AG04450 (cell line): Measurements from ENCODE around the gene ARIH2. TPM values are rescaled to one million over a fixed set of nuclear protein-coding genes. Genes with fewer than 3 reads are reported as not detected.

ENCODE experiments used
- CTCF ChIA-PET: fragments of 300-600, 350-600 bp; formaldehyde crosslinking; extraction: SDS; loops from one replicate; lab custom pipeline; 2022; ENCODE audit warnings: antibody characterized with exemption, inconsistent platforms; lab: Charles Lee
- POLR2A ChIA-PET: fragments of 350-600 bp; formaldehyde crosslinking; extraction: SDS; loops from one replicate; lab custom pipeline; 2021; ENCODE audit warnings: antibody characterized with exemption, inconsistent platforms; lab: Yijun Ruan, JAX
- DNase-seq: peaks from one replicate; pipeline ENCODE4 v3.0.0-alpha.2; 2011; ENCODE audit warnings: low read depth, low spot score
- H3K27ac ChIP-seq: one replicate; pipeline ENCODE4 v1.5.1; 2012; ENCODE audit warnings: low read depth, low read length, control low read depth
- H3K27me3 ChIP-seq: one replicate; pipeline ENCODE4 v1.6.0; 2012; ENCODE audit warnings: low read length; ENCODE audit not compliant: control insufficient read depth, insufficient read depth
- H3K4me3 ChIP-seq: 2 replicates; pipeline ENCODE4 v1.5.1; 2011; ENCODE audit warnings: mild to moderate bottlenecking, low read depth, low read length, control low read depth
- H3K9me3 ChIP-seq: 2 replicates; pipeline ENCODE4 v1.5.1; 2012; ENCODE audit warnings: low read length; ENCODE audit not compliant: control insufficient read depth, insufficient read depth
- CTCF ChIP-seq: IDR thresholded peaks from 2 replicates; pipeline ENCODE4 v1.5.1; 2011; ENCODE audit warnings: low read depth, low read length, control low read depth, inconsistent platforms
- polyA plus RNA-seq: library from polyadenylated mRNA; depleted of rRNA; stranded (reverse); fragments of >200 nt; gene quantifications from 2 replicates; pipeline ENCODE4 v1.2.3, GENCODE V29; 2011

ARIH2 gene
- polyA plus RNA-seq, 1 experiment: 77.5 TPM

DNA sequence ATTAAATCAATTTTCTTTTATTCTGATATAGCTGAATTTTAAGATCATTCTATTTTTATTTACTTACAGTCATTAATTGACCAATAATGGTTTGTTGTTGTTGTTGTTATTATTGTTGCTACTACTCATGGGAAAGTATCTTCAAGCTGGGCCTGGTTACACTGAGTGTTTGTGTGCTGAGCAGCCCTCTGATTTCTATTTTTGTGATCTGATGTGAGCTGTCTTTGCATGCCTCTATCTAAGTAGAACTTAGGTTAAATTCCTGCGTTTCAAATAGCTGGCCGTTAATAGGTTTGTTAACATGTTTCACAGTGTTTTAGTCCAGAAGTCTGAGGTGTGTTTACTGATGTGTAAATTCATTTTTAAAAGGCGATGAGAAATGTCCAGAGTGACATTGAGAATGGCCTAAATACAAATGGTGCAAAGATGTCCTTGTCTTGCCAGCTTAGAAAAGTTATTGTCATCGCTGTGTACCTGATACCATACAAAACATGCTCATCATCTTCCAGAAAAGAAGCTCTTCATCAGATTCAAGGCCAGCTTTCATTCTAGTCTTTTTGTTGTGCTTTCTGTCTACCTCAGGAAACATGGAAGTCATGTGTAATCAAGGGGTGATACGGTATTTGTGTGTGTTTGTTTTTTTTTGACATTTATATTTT lies 15.8 kb downstream of the ARIH2 start:
- ChIA-PET POLR2A (interaction anchor here (1.2 kb wide), 1 partner anchor 15 kb away, joined by 4 read pairs; the partner anchor contains the start of gene ARIH2), CTCF (no interaction called here)
- Histone ChIP-seq H3K9me3 (no peaks in the 10 kb centered on the region), H3K27ac (no peak overlapping the region), H3K27me3 (no peaks in the 10 kb centered on the region), H3K4me3 (no peak overlapping the region)
- DNase-seq: no peak
- no peak for TF ChIP-seq CTCF

DNA sequence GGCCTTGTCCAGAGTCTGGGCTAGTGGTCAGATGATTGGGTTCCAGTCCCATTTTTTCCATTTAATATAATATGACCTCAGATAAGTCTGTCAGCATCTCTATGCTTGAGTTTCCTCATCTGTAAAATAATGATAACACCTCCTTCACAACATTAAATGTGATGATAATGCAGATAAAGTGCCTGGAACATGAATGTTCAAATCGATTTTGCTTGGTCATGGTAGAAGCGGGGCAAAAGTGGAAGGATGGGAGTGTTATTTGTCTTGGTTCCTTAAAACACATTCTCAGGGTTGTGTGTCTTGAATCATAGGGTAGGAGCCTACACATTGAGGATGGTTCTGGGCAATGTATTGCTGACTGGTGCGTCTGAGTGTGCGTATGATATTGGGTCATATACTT lies 16.9 kb downstream of the ARIH2 start:
- Histone ChIP-seq H3K4me3 (no peak overlapping the region), H3K27me3 (no peaks in the 10 kb centered on the region), H3K9me3 (no peaks in the 10 kb centered on the region), H3K27ac (no peak overlapping the region)
- TF ChIP-seq CTCF: no peak
- ChIA-PET CTCF (no interaction called here), POLR2A (no interaction called here)
- no peak for DNase-seq

DNA sequence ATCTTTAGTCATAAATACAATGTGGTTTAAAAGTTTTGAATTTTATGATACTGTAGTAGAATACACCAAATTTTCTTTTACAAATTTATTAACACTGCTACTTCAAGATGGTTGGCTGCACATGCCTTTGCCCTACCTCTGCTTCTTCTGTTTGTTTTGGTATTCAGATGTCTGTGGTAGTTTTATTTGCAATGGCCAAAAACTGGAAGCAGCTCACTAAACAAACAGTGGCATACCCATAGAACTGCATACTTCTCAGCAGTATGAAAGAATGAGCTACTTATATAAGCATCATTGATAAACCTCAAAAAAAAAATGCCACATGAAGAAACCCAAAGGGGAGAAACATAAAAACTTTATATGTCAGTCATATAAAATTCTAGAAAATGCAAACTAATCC lies 19.5 kb downstream of the ARIH2 start:
- Histone ChIP-seq H3K4me3 (no peak overlapping the region), H3K27ac (no peak overlapping the region), H3K27me3 (no peaks in the 10 kb centered on the region), H3K9me3 (no peaks in the 10 kb centered on the region)
- CTCF ChIA-PET: interaction anchor here (0.5 to 0.6 kb wide), 2 partner anchors 202 to 1325 kb away, joined by 4 to 6 read pairs; no protein-coding TSS in a partner anchor
- TF ChIP-seq CTCF: no peak
- POLR2A ChIA-PET: no interaction called here
- no peak for DNase-seq

DNA sequence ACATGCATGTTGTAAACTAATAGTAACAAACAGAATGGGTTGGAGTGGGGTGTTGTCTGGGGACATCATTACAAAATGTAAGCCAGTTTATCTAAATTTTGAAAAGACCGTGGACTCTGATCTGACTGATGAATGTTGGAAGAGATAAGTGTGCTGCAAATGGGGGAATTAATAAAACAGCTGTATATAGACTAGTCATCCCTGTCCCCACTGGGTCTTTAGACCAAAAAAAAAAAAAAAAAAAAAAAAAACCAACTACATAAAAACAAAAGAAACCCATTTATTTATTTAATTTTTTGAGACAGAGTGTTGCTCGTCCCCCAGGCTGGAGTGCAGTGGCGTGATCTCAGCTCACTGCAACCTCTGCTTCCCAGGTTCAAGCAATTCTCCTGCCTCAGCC lies 20.0 kb downstream of the ARIH2 start:
- POLR2A ChIA-PET: interaction anchor here (0.6 kb wide), 1 partner anchor 15 kb away, joined by 6 read pairs; no protein-coding TSS in a partner anchor
- no peak for DNase-seq
- no peaks in the 10 kb centered on the region for H3K9me3 ChIP-seq
- H3K4me3 ChIP-seq: no peak overlapping the region
- CTCF ChIA-PET: interaction anchor here (0.5 to 0.6 kb wide), 2 partner anchors 202 to 1325 kb away, joined by 4 to 6 read pairs; no protein-coding TSS in a partner anchor
- H3K27ac ChIP-seq: no peak overlapping the region
- H3K27me3 ChIP-seq: no peaks in the 10 kb centered on the region
- TF ChIP-seq CTCF: no peak

GRCh38 chr3:48945432-48945831 lies 26.8 kb downstream of the ARIH2 start:
- POLR2A ChIA-PET: no interaction called here
- H3K4me3 ChIP-seq: no peak overlapping the region
- TF ChIP-seq CTCF: no peak
- DNase-seq: no peak
- no peaks in the 10 kb centered on the region for H3K27me3 ChIP-seq
- H3K9me3 ChIP-seq: no peaks in the 10 kb centered on the region
- H3K27ac ChIP-seq: no peak overlapping the region
- CTCF ChIA-PET: no interaction called here
